Measurements from ENCODE around the gene DCLK1. TPM values are rescaled to one million over a fixed set of nuclear protein-coding genes. Genes with fewer than 3 reads are reported as not detected.

Gene DCLK1
- total and polyA plus RNA-seq, 9 donors: 3.3 to 37.0 (median 20.7) TPM

- Histone ChIP-seq H3K4me1 (ENCODE audit: insufficient read depth) (no peaks in the 10 kb centered on the region), H3K36me3 (no peaks in the 10 kb centered on the region), H3K4me3 (no peak overlapping the region), H3K27me3 (no peaks in the 10 kb centered on the region), H3K9me3 (no peaks in the 10 kb centered on the region), H3K27ac (no peak overlapping the region)
- 61 to 92% (median 87%) methylated on average over 7 of the region's 7 CpGs for WGBS, 3 donors
- intact Hi-C loops (cut with DNase I): no loop called here
- no peak for DNase-seq
- TF ChIP-seq, protein P1, sequence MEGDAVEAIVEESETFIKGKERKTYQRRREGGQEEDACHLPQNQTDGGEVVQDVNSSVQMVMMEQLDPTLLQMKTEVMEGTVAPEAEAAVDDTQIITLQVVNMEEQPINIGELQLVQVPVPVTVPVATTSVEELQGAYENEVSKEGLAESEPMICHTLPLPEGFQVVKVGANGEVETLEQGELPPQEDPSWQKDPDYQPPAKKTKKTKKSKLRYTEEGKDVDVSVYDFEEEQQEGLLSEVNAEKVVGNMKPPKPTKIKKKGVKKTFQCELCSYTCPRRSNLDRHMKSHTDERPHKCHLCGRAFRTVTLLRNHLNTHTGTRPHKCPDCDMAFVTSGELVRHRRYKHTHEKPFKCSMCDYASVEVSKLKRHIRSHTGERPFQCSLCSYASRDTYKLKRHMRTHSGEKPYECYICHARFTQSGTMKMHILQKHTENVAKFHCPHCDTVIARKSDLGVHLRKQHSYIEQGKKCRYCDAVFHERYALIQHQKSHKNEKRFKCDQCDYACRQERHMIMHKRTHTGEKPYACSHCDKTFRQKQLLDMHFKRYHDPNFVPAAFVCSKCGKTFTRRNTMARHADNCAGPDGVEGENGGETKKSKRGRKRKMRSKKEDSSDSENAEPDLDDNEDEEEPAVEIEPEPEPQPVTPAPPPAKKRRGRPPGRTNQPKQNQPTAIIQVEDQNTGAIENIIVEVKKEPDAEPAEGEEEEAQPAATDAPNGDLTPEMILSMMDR (IDR thresholded peaks at IDR 0.05): no peak
- no peak for TF ChIP-seq EP300 (IDR thresholded peaks at IDR 0.05)
- TF ChIP-seq POLR2A (IDR thresholded peaks at IDR 0.05): no peak
Measured at GRCh38 chr13:35763782-35764123, 367.4 kb downstream of the DCLK1 start.

- H3K9me3 ChIP-seq: no peaks in the 10 kb centered on the region
- intact Hi-C loops (cut with DNase I): no loop called here
- 72 to 92% (median 73%) methylated on average over 4 of the region's 4 CpGs for WGBS, 3 donors
- H3K4me3 ChIP-seq: no peak overlapping the region
- H3K36me3 ChIP-seq: no peaks in the 10 kb centered on the region
- no peak for DNase-seq
- H3K4me1 ChIP-seq (ENCODE audit: insufficient read depth): no peaks in the 10 kb centered on the region
- H3K27ac ChIP-seq: no peak overlapping the region
- no peaks in the 10 kb centered on the region for H3K27me3 ChIP-seq
- TF ChIP-seq, protein P1 (IDR thresholded peaks at IDR 0.05): no peak
- TF ChIP-seq POLR2A (IDR thresholded peaks at IDR 0.05) (no peak), EP300 (IDR thresholded peaks at IDR 0.05) (no peak)
Measured at GRCh38 chr13:35763060-35763781, 368.0 kb downstream of the DCLK1 start.

DNA sequence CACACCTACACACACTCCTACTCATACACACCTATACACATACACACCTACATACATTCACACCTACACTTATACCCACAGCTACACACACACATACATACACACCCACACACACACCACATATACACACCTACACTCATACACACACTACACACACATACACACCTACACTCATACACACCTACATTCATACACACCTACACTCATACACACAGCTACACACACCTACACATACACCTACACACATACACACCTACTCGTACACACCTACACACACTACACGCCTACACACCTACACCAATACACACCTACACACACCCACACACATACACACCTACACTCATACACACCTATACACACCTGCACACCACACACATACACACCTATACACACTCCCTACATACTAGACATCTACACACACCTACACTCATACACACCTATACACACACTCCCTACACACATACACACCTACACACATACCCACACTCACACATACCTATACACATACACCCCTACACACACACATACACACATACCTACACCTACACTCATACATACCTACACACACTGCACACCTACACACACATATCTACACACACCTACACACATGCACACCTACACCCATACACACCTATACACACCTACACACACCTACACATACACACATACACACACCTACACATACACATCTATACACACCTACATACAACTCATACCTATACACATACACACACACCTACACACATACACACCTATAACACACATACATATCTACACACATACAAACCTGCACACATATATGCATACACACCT is 369.5 kb downstream of the DCLK1 start:
- Histone ChIP-seq H3K4me1 (ENCODE audit: insufficient read depth) (no peaks in the 10 kb centered on the region), H3K9me3 (no peaks in the 10 kb centered on the region), H3K27ac (no peak overlapping the region), H3K4me3 (no peak overlapping the region), H3K36me3 (no peaks in the 10 kb centered on the region), H3K27me3 (no peaks in the 10 kb centered on the region)
- TF ChIP-seq EP300 (IDR thresholded peaks at IDR 0.05) (no peak), POLR2A (IDR thresholded peaks at IDR 0.05) (no peak)
- TF ChIP-seq, protein P1 (IDR thresholded peaks at IDR 0.05): no peak
- intact Hi-C loops (cut with DNase I): no loop called here
- no peak for DNase-seq
- WGBS, 3 donors: 74 to 94% (median 92%) methylated on average over 2 of the region's 2 CpGs

GRCh38 chr13:35760735-35761281 is 370.4 kb downstream of the DCLK1 start:
- Histone ChIP-seq H3K9me3 (no peaks in the 10 kb centered on the region), H3K4me1 (ENCODE audit: insufficient read depth) (no peaks in the 10 kb centered on the region), H3K27me3 (no peaks in the 10 kb centered on the region), H3K36me3 (no peaks in the 10 kb centered on the region), H3K27ac (no peak overlapping the region), H3K4me3 (no peak overlapping the region)
- intact Hi-C loops (cut with DNase I): no loop called here
- WGBS, 3 donors: 35 to 47% (median 37%) methylated on average over 13 of the region's 13 CpGs
- DNase-seq: no peak
- TF ChIP-seq, protein P1 (IDR thresholded peaks at IDR 0.05): no peak
- TF ChIP-seq EP300 (IDR thresholded peaks at IDR 0.05) (no peak), POLR2A (IDR thresholded peaks at IDR 0.05) (no peak)
